GM19193 (cell line): ENCODE data around the gene TTC21A.
A peak's percentile ranks its signal among the peaks of the same experiment; 100 is the strongest.

Experiments used
- POLR2A ChIP-seq: IDR thresholded peaks from 4 replicates; pipeline ENCODE4 v1.6.1; 2011; ENCODE audit not compliant: insufficient read depth, insufficient read length; ENCODE audit errors: extremely low read depth

Gene TTC21A

DNA sequence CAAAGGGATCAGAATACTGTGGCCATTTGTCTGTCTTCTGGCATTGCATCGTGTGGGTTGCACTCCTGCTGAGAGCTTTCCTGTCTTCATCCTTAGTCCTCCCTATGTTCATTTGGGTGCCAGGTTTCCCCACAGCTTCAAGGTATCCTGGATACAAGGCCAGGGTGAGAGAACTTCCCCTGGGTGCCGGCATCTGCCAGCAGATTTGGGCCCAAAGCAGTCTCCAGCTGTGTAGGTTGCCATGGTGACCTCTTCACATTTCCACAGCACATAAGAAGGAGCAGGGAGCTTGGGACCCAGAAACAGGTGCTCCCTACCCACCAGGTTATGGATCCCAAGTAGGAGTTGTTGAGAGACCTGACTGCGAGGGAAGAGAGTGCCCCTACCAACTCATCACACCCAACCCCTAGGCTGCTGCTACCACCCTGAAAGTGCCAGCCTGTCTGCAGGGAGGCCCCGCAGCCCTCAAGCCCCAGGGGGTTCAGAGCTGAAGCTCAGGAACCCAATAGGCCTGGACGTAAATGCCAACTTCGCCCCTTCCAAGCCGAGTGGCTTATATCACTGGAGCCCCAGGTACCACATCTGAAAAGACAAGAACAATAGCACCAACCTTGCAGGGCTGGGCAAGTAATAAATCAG is 19.9 kb downstream of the TTC21A start:
- no peak for TF ChIP-seq POLR2A

DNA sequence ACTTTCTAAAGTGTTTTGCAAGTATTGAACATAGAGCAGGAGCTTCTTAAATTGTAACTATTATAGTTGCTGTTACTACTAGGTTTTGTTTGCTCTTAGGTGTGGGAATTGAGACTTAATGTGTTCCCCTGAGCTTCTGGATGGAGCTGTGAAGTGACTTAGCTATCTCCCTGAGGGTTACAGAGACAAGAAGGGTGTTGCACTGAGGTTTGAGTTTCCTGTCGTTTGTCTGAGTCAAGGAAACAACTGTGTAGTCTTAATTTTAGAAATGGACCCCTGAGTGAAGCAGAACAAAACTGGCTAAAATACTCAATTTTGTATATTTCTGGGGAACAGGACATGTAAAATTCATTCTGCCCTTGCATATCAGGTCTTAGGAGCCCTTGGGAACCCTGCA is 20.4 kb downstream of the TTC21A start:
- no peak for TF ChIP-seq POLR2A

DNA sequence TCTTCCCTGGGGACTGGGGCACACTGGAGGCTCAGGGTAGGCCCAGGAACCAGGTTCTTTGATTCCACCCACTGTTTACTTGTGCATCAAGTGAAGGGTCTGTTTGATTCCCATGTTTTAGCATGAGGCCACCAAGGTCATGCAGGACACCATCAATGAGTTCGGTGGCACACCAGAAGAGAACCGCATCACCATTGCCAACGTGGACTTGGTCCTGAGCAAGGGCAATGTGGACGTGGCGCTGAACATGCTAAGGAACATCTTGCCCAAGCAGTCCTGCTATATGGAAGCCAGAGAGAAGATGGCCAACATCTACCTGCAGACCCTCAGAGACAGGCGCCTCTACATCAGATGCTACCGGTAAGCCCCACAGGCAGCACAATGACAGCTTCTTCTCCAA is 21.5 kb downstream of the TTC21A start:
- TF ChIP-seq POLR2A = no peak

DNA sequence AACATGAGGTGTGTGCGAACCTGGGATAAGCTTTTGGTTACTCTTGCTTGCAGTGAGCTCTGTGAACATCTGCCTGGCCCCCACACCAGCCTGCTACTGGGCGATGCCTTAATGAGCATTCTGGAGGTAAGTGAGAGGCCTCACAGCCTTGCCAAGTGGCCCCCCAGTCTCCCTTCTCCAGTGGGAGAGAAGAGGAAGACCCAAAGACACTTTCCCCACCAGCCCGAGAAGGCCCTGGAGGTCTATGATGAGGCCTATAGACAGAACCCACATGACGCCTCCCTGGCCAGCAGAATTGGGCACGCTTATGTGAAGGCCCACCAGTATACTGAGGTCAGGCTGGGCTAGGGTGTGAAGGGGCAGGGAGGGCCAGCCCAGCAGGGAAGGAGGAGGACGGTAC is 22.5 kb downstream of the TTC21A start:
- no peak for TF ChIP-seq POLR2A

DNA sequence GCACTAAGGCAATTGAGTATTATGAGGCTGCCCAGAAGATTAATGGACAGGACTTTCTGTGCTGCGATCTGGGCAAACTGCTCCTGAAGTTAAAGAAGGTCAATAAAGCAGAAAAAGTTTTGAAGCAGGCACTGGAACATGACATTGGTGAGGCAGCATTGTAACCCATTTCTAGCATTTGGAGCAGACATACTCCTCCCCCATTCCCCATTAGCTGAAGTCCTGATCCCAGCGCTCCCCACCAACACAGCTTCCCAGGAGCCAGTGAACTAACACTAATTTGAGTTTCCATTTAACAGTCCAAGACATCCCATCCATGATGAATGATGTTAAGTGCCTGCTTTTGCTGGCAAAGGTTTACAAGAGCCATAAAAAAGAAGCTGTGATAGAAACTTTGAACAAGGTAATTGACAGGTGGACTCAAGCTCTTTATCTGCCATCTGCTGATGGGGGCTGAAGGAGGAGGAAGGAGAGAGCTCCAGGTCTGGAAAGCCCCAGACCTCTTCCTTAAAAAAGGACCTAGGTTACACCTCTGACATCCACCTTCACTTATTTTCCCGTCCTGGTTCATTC is 23.3 kb downstream of the TTC21A start:
- no peak for TF ChIP-seq POLR2A

DNA sequence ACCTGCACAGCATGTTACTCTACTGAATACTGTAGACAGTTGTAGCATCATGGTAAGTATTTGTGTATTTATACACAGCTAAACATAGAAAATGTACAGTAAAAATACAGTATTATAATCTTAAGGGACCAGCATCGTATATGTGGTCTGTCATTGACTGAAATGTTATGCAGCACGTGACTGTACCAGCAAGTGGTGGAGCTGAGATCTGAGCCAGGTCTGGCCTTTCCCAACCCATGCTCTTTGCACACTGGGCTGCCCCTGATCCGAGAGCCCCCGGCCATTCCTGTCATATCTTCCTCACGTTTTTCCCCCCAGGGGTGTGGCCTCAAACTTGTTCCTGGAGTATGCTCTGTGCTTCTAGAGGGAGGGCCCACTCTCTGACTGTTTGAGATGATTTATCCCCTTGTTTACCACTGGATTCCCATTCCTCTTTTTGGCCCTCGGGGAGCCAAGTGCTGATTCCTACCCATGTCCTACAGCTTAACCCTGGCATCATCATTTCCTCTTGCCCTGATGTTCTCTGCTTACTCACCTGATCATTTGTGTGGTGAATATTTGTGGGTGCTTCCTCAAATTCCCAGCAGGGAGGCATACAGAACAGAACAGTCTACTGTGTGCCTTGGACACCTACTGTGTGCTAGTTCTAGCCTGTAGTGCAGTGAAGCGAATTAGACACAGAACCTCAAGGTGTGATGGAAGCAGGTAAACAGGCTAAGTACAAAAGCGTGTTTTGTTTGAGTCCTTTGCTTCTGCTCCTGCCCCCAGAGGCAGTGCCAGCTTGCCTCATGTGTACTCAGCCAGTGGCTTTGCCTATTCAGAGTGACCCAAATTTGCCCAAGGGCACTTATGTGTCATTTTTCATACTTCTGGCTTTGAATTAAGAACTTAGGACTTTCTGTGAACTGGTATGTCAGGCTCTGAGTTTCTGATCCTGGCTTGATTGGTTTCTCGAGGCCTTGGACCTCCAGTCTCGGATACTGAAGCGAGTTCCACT is 24.9 kb downstream of the TTC21A start:
- no peak for TF ChIP-seq POLR2A

DNA sequence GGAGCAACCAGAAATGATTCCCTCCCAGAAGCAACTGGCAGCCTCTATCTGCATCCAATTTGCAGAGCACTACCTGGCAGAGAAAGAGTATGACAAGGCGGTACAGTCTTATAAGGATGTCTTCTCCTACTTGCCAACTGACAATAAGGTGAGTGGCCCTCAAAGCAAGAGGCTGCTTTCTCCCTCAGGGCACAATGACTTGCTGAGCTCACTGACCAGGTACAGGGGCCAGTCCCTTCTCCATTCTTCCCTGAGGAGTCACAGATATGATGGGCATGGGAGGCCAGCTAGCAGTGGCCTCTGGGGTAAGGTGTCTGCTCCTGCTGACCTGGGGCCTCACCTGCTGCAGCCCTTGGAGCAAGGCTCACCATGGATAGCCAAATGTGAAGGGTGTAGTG is 25.6 kb downstream of the TTC21A start:
- TF ChIP-seq POLR2A = no peak

DNA sequence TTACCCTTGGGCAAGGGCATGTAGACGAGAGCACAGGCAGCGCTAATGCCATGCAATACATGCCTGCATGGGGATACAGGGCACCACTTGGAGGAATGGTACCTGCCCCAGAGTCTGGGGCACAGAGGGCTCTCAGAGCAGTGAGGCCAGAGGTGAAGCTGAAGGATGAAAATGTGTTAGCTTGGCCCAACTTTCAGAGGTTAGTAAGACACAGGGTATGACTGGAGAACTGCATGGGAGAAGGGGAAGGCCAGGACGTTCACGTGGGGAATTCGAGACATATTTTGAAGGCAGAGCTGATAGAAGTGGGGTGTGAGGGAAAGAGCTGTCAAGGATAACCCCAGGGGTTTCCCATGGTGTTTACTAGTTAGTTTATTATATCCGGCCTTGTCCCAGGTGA is 26.3 kb downstream of the TTC21A start:
- no peak for TF ChIP-seq POLR2A

DNA sequence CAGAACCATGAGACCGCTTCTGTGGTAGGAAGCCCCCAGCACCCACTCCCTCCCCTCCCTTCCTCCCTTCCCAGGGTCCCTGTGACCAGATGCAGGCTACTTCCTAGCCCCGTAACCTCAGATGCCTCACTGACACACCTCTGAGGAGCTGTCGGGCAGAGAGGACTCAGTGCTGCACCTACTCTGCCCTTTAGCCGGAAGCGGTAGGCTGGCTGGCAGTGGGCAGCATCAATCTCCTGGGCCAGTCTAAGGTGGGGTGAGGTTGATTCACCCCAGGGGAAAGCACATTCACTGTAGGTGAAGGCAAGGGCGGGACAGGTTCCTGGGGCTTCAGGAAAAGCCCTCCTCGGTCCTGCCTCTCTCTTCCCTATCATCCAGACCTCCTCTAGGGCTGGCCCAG is 26.8 kb downstream of the TTC21A start:
- no peak for TF ChIP-seq POLR2A

DNA sequence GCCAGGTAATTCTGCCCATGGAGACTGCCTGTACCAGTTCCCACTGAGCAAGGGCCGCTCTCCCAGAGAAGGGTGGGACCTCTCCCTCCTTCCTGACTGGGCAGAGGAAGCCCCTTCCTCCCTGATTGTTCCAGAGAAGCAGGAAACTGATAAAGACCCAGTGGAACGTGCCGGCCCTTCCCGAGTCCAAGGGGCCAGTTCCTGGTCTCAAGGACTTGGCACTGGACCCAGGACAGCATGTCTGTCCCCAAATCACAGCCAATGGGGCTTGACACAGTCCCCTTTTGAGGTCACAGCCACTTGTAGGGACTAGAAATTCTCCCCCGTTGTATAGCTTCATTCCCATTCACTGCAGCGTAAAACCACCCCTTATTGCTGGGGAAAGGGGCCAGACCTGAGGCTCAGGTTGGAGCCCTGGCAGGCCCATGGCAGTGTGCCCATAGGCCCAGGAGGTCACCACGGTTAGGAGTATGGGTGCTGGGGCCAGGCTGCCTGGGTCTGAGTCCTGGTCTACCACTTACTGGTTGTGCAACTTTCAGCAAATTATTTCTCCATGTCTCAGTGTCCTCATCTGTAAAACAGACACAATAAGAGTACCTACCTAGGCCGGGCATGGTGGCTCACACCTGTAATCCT is 27.8 kb downstream of the TTC21A start:
- no peak for TF ChIP-seq POLR2A

DNA sequence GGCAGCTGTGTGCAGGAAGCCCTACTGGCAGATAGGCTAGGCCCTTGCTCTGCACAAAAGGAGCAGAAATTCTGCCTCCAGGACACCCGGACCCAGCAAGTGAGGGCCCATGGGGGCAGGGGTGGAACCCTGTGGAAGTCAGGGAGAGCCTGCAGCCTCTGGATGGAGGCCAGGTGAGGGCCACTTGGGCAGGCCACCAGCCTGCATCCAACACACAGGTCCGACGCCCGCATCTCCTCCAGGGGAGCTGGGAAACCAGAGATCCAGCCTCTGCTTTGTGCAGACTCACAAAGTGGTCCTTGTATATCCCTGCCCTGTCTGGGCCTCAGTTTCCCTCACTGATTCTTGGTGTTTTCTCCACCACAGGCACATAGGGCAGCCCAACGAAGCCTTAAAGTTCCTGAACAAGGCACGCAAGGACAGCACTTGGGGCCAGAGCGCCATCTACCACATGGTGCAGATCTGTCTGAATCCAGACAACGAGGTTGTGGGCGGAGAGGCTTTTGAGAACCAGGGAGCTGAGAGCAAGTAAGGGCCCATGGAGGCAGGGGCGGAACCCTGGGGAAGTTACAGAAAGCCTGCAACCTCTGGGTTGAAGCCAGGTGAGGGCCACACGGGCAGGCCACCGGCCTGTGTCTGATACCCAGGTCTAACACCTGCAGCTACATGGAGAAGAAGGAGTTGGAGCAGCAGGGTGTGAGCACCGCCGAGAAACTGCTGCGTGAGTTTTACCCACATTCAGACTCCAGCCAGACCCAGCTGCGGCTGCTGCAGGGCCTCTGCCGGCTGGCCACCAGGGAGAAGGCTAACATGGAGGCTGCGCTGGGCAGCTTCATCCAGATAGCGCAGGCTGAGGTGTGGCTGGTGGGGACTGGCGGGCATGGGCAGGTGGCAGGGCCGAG is 29.3 kb downstream of the TTC21A start:
- TF ChIP-seq POLR2A = no peak

DNA sequence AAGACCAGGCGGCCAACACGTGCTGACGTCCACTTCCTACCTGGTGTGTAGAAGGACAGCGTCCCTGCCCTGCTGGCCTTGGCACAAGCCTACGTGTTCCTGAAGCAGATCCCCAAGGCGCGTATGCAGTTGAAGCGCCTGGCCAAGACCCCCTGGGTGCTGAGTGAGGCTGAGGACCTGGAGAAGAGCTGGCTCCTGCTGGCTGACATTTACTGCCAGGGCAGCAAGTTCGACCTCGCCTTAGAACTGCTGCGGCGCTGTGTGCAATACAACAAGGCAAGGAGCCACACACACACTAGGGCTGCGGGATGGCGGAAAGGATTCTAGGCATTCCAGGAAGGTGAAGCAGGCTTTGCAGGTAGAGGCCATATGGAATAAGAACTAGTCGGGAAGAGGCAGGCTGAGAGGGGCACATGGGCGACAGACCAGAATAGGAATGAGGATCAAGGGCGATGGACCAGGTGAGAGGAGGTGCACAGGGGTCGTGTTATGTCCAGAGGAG is 30.0 kb downstream of the TTC21A start:
- TF ChIP-seq POLR2A = no peak

DNA sequence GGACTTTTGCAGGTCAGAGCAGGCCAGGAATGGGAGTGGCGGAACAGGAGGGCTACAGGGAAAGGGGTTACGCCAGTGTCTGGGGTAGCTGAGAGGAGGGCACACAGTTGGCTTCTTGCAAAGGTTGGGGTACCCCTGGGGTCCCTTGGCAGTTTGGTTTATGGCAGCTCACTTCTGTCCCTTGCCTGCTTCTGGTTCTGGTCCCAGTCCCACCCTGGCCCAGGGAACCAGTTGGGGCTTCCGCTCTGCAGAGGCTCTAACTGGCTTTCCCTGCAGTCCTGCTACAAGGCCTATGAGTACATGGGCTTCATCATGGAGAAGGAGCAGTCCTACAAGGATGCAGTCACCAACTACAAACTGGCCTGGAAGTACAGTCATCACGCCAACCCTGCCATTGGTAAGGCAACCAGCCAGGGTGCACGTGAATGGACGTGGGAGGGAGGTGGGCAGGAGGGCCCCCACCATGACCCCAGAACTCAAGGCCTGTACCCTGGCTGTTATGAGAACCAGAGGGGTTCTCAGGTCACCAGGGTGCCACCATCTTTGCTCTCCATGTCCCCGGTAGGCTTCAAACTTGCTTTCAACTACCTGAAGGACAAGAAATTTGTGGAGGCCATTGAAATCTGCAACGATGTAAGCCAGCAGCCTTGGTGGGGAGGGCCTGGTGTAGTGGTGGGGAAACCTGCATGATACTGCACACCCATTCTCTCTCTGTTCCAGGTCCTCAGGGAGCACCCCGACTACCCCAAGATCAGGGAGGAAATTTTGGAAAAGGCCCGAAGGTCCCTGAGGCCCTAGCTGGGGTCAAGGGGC is 30.7 kb downstream of the TTC21A start:
- TF ChIP-seq POLR2A = no peak

DNA sequence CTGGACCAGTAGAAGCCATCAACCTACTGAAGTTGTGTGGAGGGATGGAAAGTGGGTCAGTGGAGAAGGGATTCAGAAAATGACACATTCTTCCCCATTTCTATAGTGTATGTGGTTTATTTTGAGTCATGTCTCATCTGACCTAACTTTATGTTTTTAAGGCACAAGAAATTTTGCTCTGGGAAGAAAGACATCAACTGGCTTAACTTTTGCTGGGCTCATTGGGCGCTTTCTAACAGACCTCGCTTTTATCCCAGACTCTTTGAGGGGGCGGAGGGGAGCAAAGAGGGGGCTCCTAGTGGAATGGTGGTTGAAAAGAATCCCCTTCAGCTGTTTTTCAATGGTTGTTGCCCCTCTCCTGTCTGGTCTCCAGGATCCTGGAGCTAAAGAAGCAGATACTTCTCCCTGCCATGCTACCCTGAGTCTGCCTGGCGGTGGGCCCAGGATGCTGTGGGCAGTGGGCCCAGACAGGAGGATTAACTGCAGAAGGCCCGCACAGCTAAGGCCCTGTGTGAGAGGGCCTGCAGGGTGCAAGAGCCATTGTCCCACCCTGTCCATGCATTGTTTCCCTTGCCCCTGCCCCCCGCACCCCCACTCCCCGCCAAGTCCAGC is 31.4 kb downstream of the TTC21A start:
- TF ChIP-seq POLR2A = peak; percentile 16

DNA sequence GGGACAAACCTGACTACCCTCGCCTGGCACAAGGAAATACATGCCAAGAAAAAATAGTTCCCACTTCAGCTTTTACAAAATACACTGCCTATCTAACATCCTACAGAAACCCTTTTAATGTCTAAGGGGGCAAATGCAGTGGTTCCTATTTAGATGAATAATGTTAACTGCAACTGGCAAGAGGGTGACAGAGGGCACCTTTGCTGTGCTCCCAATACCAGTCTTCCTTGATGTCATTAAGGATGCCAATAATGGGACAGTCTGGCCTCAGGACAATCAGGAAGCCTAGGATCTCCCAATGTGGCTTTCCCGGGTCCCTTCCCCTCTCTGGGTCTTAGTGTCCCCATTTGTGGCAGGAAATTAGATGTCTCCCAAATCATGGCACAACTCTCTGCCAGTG is 32.0 kb downstream of the TTC21A start:
- TF ChIP-seq POLR2A = no peak
